HPDE6-E6E7 (cell line): ENCODE measurements around the gene GALNT3.
A peak's percentile ranks its signal among the peaks of the same experiment; 100 is the strongest.

Experiments
- DNase-seq: peaks from one replicate; pipeline ENCODE4 v3.0.0; 2011; ENCODE audit warnings: missing footprints; ENCODE audit errors: extremely low spot score

GALNT3 gene

DNA sequence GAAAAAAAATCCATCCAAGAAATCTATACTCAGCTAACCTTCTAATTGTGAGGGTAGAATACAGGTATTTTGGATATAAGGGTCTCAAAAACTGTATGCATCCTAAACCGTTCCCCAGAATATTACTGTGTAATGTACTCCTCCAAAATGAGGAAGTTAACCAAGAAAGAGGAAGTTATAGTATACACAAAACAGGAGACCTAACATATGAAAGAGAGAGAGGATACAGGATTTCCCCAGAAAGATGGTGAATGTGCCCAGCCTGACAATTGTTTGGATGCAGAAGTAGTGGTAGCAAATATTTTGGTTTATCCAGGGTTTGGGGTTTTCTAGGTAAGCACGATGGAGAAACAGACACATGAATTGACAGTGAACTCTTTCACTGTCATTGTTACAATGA, 50.6 kb downstream of the GALNT3 start:
- DNase-seq = no peak

DNA sequence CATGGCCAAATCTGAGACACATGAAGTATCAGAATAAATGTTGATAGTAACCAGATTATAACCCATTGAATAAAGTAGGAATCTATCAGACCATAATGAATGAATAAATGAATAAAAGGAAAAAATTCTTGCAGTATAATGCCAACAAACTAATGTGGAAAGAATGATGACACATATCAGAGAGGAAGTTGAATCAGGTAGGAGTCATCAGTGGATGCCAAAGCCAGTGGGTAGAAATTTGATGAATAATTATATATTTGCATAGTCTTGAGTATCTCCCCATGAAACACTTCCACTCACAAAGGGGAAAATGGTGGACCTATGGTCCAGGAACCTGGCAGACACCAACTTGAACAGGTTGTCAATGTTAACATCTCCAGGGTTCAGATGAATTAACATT, 68.6 kb downstream of the GALNT3 start:
- peak; percentile 48 for DNase-seq

DNA sequence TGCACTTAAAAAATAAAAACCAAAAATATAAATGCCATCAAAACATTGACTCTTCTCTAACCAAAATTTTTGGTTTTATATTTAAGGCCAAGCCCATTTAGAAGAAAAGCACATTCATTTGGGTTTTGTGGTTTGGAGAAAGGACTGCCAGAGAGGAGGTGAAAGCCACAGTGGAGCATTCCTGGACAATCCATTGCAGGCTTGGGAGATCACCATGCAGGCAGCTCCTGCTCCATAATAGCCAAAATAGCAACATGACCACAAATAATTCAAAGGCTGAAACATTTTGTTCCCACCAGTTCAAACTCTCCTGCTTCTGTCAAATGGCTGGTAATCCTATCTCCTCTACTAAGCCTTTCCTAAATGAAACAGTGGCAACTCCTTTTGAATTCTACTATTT, 73.5 kb downstream of the GALNT3 start:
- no peak for DNase-seq

DNA sequence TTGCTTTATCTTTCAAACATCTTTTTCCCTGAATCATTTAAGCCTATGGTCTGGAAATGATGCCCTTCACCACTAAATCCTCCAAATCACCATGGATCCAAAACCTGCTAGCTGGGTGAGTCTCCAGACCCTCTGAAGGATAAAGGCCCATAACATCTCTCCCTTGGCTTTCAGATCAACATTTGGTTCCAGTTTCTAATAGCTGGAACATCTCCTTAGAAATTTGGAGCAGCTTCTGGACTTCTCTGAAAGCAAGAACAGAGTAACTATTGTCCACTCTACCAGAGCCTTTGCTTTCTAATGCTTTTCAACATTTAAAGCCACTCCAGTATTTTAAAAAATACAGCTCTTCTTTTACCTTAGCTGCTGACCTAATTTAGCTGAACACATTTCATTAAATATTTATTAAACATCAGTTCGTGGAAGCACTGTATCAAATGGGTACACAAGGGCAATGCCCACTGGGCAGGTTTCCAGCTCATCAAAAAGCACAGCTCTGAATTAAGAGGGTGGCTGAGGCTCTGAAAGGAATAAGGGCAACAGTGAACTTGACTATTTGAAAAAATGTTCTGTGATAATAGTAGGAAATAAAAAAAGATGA, 75.3 kb downstream of the GALNT3 start:
- DNase-seq = no peak

DNA sequence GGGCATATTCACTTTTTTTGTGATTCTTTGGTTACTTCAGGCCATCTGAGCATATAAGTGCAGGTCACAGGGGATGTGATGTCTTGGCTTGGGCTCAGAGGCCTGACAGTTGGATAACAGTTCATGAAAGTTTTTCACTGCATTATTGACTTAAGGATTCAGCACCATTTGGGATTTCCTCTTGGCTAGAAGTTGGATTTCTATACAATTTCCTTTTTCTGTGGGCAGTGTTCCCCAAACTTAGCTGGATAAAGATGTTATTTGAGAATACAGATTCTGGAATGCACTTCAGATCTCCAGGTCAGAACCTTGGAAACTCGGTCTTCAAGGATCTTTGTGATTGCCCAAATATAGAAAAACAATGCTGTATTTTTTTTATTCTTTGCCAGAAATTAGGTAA, 78.0 kb downstream of the GALNT3 start:
- no peak for DNase-seq

DNA sequence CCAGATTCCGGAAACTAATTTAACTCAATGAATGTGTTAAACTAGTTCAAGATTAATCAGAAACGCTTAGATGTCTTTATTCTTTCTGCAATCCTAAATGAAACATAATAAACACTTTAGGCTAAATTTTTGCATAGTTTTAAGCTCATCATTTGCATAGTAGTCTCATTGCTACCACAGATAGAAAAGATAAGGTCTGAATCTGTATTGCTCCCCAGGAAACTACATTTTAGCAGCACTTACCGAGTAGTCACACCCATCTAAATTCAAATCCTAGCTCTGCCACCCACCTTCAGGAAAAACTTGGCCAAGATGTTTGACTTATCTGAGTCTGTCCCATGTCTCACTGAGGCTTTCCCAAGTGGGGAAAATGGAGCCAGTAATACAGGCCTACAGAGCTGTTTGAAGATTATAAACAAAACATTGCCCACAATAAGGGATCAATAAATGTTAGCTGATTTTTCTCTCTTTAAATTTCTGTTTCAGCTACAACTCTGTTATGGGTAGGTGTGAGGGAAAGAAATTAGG, 87.0 kb downstream of the GALNT3 start:
- DNase-seq = no peak

DNA sequence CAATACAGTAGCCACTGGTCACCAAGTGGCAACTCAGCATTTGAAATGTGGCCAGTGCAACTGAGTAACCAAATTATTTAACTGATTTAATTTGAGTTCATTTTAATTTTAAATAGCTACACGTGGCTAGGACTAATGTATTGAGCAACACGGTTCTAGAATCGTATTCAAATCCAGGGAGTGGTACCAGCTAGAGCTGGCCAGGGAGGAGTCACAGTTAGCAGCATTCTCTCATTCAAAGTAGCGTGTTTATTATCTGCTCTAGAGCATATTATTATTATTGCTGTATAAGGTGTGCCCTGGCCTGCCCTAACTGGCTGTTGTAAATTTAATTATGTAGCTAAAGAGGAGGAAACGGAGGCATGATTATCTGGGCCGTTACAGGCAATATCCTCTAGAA, 92.9 kb downstream of the GALNT3 start:
- no peak for DNase-seq

DNA sequence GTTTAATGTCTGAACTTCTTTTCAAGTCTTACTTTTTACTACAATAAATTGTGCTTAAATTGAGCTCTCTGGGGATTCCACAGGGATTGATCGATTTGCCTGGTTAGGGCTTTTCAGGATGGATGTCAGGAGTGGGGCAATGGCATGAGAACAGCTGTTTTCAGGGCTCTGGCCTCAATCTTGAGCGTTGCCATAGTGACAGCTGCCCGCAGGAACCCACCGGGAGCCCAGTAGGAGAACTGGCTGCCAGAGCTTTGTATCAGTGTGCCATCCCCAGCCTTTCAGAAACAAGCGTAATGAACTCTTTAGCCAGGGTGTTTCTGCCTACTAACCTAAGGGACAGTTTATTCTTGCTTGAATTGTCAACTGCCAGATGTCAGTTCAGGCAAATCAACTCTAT, 93.5 kb downstream of the GALNT3 start:
- DNase-seq = no peak

DNA sequence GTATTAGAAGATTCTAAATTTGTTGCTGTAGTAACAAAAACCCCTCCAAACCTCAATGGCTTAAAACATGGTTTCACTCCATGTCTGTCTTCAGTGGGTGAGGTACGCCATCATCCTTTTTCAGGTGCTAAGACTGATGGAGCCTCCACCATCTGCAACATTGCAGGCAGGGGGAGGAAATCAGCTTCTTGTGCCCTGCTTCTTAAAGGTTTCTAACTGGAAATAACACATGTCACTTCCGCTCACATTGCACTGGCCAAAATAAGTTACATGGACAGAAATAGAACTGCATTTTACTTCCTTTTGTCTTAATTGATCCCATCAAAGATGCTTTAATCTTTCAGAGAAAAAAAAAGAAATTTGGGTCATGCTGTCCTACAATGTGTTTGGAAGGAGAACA, 94.1 kb downstream of the GALNT3 start:
- no peak for DNase-seq

DNA sequence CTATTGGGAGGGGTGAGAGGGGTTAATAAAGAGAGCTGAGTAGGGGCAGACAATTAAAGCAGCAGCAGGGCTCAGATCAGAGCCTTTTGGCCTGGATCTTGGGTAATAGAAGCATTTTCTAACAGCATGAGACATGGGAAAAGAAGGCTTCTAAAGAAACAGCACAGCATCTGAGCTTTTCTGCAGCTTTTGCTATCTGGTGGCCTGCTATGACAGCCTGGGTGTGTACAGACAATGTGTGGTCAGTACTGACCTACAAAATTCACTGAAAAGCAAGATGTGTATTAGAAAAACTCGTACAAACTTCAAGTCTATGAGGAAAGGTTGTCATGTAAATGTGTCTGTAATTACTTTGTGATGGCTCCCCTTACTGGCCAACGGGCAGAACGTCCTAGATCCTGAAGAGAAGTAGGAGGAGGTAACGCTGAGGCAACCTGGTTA, 95.6 kb downstream of the GALNT3 start:
- peak; percentile 34 for DNase-seq

DNA sequence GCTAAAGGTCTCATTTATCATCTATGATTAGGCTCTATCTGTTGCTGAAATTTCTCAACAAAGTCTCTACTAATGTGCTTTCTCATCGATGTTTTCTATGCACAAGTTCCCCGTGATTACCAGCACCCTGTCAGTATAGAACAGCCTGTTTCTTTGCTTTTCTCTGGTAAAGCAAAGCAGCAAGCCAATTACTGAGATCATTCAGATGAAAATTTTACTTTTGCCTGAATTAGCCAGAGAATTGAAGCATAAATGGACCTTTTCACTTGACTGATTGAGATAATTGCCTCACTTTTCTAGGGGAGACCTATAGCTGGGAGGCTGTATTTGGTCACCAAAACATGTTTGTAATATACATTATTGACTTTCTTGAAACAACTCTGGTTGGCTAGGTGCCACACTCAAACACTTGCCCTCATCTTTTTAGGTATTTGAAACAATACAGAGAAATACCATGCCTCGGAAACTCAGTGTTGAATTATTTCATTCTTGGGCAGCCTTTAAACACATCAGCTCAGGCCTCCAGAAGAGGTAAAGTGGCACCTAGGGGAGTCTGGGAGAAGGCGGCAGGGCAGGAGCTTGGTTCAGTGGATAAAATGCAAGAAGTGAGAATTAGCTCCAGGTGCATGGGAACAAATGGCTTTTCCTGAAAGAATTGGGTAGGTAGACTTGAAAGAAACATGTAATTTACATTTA, 96.2 kb downstream of the GALNT3 start:
- DNase-seq = no peak
